Measurements from ENCODE around the gene ITGB4. TPM values are rescaled to one million over a fixed set of nuclear protein-coding genes. Genes with fewer than 3 reads are reported as not detected.

Gene ITGB4
- polyA plus RNA-seq, 4 donors: 37.4 to 288 (median 155) TPM

DNA sequence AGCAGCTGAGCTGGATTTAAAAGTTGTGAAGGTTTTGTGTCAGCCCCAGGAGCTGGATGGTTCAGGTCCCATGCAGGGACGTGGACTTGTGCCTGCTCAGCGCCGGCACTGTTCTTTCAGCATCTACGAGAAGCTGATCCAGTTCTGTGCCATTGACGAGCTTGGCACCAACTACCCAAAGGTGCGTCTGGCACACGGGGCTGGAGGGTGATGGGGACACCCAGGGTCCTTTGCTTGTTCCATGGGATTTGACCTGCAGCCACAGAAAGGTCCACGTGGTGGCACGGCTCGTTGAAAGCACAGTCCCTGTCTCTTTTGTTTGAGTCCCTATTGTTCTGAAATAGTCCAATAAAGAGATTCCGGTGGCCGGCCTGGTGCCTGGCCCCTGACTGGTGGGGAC lies 18.1 kb upstream of the ITGB4 start:
- Histone ChIP-seq H3K27ac (ENCODE audit: low read depth in 1 of 3, low read length in 2 of 3) (no peak overlapping the region), H3K4me1 (ENCODE audit: control insufficient read depth in 3 of 3, insufficient read depth in 2 of 3, low read depth in 1 of 3, low read length in 2 of 3) (peaks cover 3 to 32% (median 8%) of the 10 kb centered on the region in 3 donors), H3K27me3 (ENCODE audit: control insufficient read depth in 3 of 3, insufficient read depth in 3 of 3, low read length in 3 of 3) (no peaks in the 10 kb centered on the region), H3K4me3 (ENCODE audit: low read depth in 1 of 3, low read length in 3 of 3) (no peak overlapping the region), H3K9me3 (ENCODE audit: control insufficient read depth in 2 of 2, insufficient read depth in 1 of 2, low read depth in 1 of 2, low read length in 1 of 2) (peaks cover 0 to 11% of the 10 kb centered on the region in 2 donors), H3K36me3 (ENCODE audit: control insufficient read depth in 3 of 3, insufficient read depth in 2 of 3, low read depth in 1 of 3, low read length in 3 of 3) (peaks cover 10 to 100% (median 26%) of the 10 kb centered on the region in 3 donors)
- FAIRE-seq: no peak
- WGBS, 3 donors: 94 to 97% (median 94%) methylated on average over 12 of the region's 12 CpGs
- no peak for DNase-seq

DNA sequence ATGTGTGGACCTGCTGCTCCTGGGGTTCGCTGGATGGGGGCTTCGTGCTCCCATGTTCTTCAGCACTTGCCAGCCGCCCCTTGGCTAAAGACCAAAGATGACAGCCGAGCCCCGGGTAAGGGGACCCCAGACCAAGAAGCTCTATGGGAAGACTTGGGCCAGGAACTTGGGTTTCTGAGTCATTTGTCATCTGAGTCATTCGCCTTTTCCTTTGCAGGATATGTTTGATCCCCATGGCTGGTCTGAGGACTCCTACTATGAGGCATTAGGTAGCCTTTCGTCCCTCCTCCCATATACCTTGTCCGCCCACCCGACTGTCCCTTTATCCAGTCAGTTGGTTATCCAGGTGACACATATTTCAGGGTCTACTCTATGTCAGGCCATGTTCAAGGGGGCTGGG lies 17.7 kb upstream of the ITGB4 start:
- Histone ChIP-seq H3K4me3 (ENCODE audit: low read depth in 1 of 3, low read length in 3 of 3) (no peak overlapping the region), H3K27ac (ENCODE audit: low read depth in 1 of 3, low read length in 2 of 3) (no peak overlapping the region), H3K36me3 (ENCODE audit: control insufficient read depth in 3 of 3, insufficient read depth in 2 of 3, low read depth in 1 of 3, low read length in 3 of 3) (peaks cover 10 to 100% (median 26%) of the 10 kb centered on the region in 3 donors), H3K27me3 (ENCODE audit: control insufficient read depth in 3 of 3, insufficient read depth in 3 of 3, low read length in 3 of 3) (no peaks in the 10 kb centered on the region), H3K9me3 (ENCODE audit: control insufficient read depth in 2 of 2, insufficient read depth in 1 of 2, low read depth in 1 of 2, low read length in 1 of 2) (peaks cover 0 to 7% of the 10 kb centered on the region in 2 donors), H3K4me1 (ENCODE audit: control insufficient read depth in 3 of 3, insufficient read depth in 2 of 3, low read depth in 1 of 3, low read length in 2 of 3) (peaks cover 3 to 28% (median 8%) of the 10 kb centered on the region in 3 donors)
- FAIRE-seq: no peak
- 96% methylated on average over 9 of the region's 9 CpGs for WGBS, 3 donors
- DNase-seq: no peak

DNA sequence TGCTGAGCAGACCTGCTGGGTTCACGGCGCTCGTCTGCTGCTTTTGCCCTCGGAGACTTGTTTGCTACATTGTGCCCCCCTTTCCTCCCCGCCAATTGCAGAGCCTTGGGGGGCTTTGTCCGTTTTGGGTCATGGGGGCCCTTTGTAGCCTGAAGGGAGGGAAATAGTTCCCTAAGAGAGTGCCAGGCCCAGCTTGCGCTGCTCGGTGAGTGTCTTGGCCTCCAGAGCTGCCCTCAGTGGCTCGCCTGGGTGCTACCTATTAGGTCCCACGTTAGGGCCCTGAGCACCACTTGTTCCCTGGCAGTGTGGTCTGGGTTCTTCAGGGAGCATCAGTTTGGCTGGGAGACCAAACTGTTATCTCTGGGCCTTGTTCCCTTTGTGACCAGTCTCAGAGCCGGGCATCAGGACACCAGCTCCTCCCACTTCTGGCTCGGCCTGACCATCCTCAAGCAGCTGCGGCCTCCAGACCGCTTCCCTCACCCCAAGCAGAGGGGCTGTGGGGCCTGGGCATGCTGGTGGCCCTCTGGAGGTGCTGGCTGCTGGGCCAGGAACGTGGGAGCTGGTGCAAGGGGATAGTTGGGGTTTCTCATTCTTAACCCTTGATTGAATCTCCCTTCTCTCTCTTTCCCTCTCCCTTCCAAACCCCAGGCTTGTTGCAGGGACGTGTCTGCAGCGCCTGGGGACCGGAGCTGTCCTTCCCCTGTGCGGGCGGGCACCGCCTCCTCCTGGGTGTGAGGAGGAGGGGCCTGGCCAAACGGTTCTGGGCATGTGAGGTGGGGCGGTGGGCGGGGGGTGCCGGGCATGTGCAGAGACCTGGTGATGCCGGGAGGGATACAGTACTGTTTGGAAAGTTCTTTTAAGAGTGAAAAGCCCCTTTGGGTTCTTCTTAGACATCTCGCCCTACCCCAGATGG lies 16.0 kb upstream of the ITGB4 start:
- FAIRE-seq (no peak), DNase-seq (no peak)
- Histone ChIP-seq H3K9me3 (ENCODE audit: control insufficient read depth in 2 of 2, insufficient read depth in 1 of 2, low read depth in 1 of 2, low read length in 1 of 2) (no peaks in the 10 kb centered on the region), H3K4me3 (ENCODE audit: low read depth in 1 of 3, low read length in 3 of 3) (no peak overlapping the region), H3K27me3 (ENCODE audit: control insufficient read depth in 3 of 3, insufficient read depth in 3 of 3, low read length in 3 of 3) (no peaks in the 10 kb centered on the region), H3K27ac (ENCODE audit: low read depth in 1 of 3, low read length in 2 of 3) (no peak overlapping the region), H3K4me1 (ENCODE audit: control insufficient read depth in 3 of 3, insufficient read depth in 2 of 3, low read depth in 1 of 3, low read length in 2 of 3) (peaks cover 0 to 12% (median 6%) of the 10 kb centered on the region in 3 donors), H3K36me3 (ENCODE audit: control insufficient read depth in 3 of 3, insufficient read depth in 2 of 3, low read depth in 1 of 3, low read length in 3 of 3) (peaks cover 10 to 88% (median 26%) of the 10 kb centered on the region in 3 donors)
- WGBS, 3 donors: 85 to 90% (median 88%) methylated on average over 22 to 27 of the region's 27 CpGs

- FAIRE-seq: no peak
- Histone ChIP-seq H3K4me1 (ENCODE audit: control insufficient read depth in 3 of 3, insufficient read depth in 2 of 3, low read depth in 1 of 3, low read length in 2 of 3) (peaks cover 0 to 2% (median 0%) of the 10 kb centered on the region in 3 donors), H3K27me3 (ENCODE audit: control insufficient read depth in 3 of 3, insufficient read depth in 3 of 3, low read length in 3 of 3) (no peaks in the 10 kb centered on the region), H3K36me3 (ENCODE audit: control insufficient read depth in 3 of 3, insufficient read depth in 2 of 3, low read depth in 1 of 3, low read length in 3 of 3) (peaks cover 6 to 78% (median 23%) of the 10 kb centered on the region in 3 donors), H3K9me3 (ENCODE audit: control insufficient read depth in 2 of 2, insufficient read depth in 1 of 2, low read depth in 1 of 2, low read length in 1 of 2) (no peaks in the 10 kb centered on the region), H3K27ac (ENCODE audit: low read depth in 1 of 3, low read length in 2 of 3) (peak overlapping the region in 1 of 3 donors; percentile 19), H3K4me3 (ENCODE audit: low read depth in 1 of 3, low read length in 3 of 3) (no peak overlapping the region)
- DNase-seq: no peak
- WGBS, 3 donors: 90 to 94% (median 90%) methylated on average over 19 to 20 of the region's 20 CpGs
These were observed 15.1 kb upstream of the ITGB4 start for GRCh38 chr17:75706042-75706728.

- Histone ChIP-seq H3K4me3 (ENCODE audit: low read depth in 1 of 3, low read length in 3 of 3) (no peak overlapping the region), H3K27me3 (ENCODE audit: control insufficient read depth in 3 of 3, insufficient read depth in 3 of 3, low read length in 3 of 3) (no peaks in the 10 kb centered on the region), H3K36me3 (ENCODE audit: control insufficient read depth in 3 of 3, insufficient read depth in 2 of 3, low read depth in 1 of 3, low read length in 3 of 3) (peaks cover 6 to 69% (median 23%) of the 10 kb centered on the region in 3 donors), H3K9me3 (ENCODE audit: control insufficient read depth in 2 of 2, insufficient read depth in 1 of 2, low read depth in 1 of 2, low read length in 1 of 2) (no peaks in the 10 kb centered on the region), H3K4me1 (ENCODE audit: control insufficient read depth in 3 of 3, insufficient read depth in 2 of 3, low read depth in 1 of 3, low read length in 2 of 3) (no peaks in the 10 kb centered on the region), H3K27ac (ENCODE audit: low read depth in 1 of 3, low read length in 2 of 3) (no peak overlapping the region)
- 73 to 87% (median 78%) methylated on average over 12 of the region's 12 CpGs for WGBS, 3 donors
- DNase-seq: no peak
- no peak for FAIRE-seq
These were observed 14.1 kb upstream of the ITGB4 start for GRCh38 chr17:75707079-75707571.

DNA sequence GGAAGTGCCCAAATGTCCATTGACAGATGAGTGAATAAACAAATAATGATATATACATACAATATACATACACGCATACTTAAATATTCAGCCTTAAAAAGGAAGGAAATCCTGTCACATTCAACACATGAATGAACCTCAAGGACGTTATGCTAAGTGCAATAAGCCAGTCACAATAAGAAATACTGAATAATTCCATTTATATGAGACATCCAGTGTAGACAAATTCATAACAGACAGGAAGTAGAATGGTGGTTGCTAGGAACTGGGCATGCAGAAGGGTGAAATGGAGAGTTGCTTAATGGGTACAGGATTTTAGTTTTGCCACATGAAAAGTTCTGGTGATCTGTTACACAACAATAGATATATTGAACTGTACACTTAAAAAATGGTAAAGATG lies 8.8 kb upstream of the ITGB4 start:
- WGBS, 3 donors: 61 to 71% (median 71%) methylated on average over 2 of the region's 2 CpGs
- H3K4me1 ChIP-seq (ENCODE audit: control insufficient read depth in 3 of 3, insufficient read depth in 2 of 3, low read depth in 1 of 3, low read length in 2 of 3): no peaks in the 10 kb centered on the region
- H3K9me3 ChIP-seq (ENCODE audit: control insufficient read depth in 2 of 2, insufficient read depth in 1 of 2, low read depth in 1 of 2, low read length in 1 of 2): no peaks in the 10 kb centered on the region
- no peak for FAIRE-seq
- DNase-seq: no peak
- no peak overlapping the region for H3K27ac ChIP-seq (ENCODE audit: low read depth in 1 of 3, low read length in 2 of 3)
- no peak overlapping the region for H3K4me3 ChIP-seq (ENCODE audit: low read depth in 1 of 3, low read length in 3 of 3)
- peaks cover 0 to 2% (median 0%) of the 10 kb centered on the region in 3 donors for H3K27me3 ChIP-seq (ENCODE audit: control insufficient read depth in 3 of 3, insufficient read depth in 3 of 3, low read length in 3 of 3)
- peaks cover 0 to 15% (median 2%) of the 10 kb centered on the region in 3 donors for H3K36me3 ChIP-seq (ENCODE audit: control insufficient read depth in 3 of 3, insufficient read depth in 2 of 3, low read depth in 1 of 3, low read length in 3 of 3)

GRCh38 chr17:75719732-75720131 lies 1.5 kb upstream of the ITGB4 start:
- no peak for FAIRE-seq
- DNase-seq: no peak
- Histone ChIP-seq H3K4me3 (ENCODE audit: low read depth in 1 of 3, low read length in 3 of 3) (no peak overlapping the region), H3K9me3 (ENCODE audit: control insufficient read depth in 2 of 2, insufficient read depth in 1 of 2, low read depth in 1 of 2, low read length in 1 of 2) (no peaks in the 10 kb centered on the region), H3K4me1 (ENCODE audit: control insufficient read depth in 3 of 3, insufficient read depth in 2 of 3, low read depth in 1 of 3, low read length in 2 of 3) (peaks cover 0 to 32% (median 0%) of the 10 kb centered on the region in 3 donors), H3K36me3 (ENCODE audit: control insufficient read depth in 3 of 3, insufficient read depth in 2 of 3, low read depth in 1 of 3, low read length in 3 of 3) (peaks cover 0 to 14% (median 0%) of the 10 kb centered on the region in 3 donors), H3K27me3 (ENCODE audit: control insufficient read depth in 3 of 3, insufficient read depth in 3 of 3, low read length in 3 of 3) (peaks cover 0 to 5% (median 0%) of the 10 kb centered on the region in 3 donors), H3K27ac (ENCODE audit: low read depth in 1 of 3, low read length in 2 of 3) (no peak overlapping the region)
- 89 to 98% (median 93%) methylated on average over 2 of the region's 2 CpGs for WGBS, 3 donors

GRCh38 chr17:75721463-75722011 lies 278 bp downstream of the ITGB4 start:
- H3K4me3 ChIP-seq (ENCODE audit: low read depth in 1 of 3, low read length in 3 of 3): peak overlapping the region; percentile 52 to 89 (median 79)
- WGBS, 3 donors: 6 to 16% (median 11%) methylated on average over 24 to 33 of the region's 33 CpGs
- peaks cover 0 to 3% (median 0%) of the 10 kb centered on the region in 3 donors for H3K27me3 ChIP-seq (ENCODE audit: control insufficient read depth in 3 of 3, insufficient read depth in 3 of 3, low read length in 3 of 3)
- peaks cover 0 to 32% (median 6%) of the 10 kb centered on the region in 3 donors for H3K36me3 ChIP-seq (ENCODE audit: control insufficient read depth in 3 of 3, insufficient read depth in 2 of 3, low read depth in 1 of 3, low read length in 3 of 3)
- no peaks in the 10 kb centered on the region for H3K9me3 ChIP-seq (ENCODE audit: control insufficient read depth in 2 of 2, insufficient read depth in 1 of 2, low read depth in 1 of 2, low read length in 1 of 2)
- DNase-seq: peak in 1 of 2 donors; percentile 62
- peaks cover 0 to 32% (median 0%) of the 10 kb centered on the region in 3 donors for H3K4me1 ChIP-seq (ENCODE audit: control insufficient read depth in 3 of 3, insufficient read depth in 2 of 3, low read depth in 1 of 3, low read length in 2 of 3)
- FAIRE-seq: no peak
- H3K27ac ChIP-seq (ENCODE audit: low read depth in 1 of 3, low read length in 2 of 3): peak overlapping the region; percentile 96 to 99 (median 97)
